SIG-M5 treated with dmso at 0.1 percent for 504 hours (cell line): ENCODE results near the gene SYTL3.
"Not testable (repeated sequence)": the region's sequence is repeated elsewhere in the genome, so short reads cannot be mapped to it uniquely, and the experiment has no call there.

ENCODE experiments used
- DNase-seq: peaks from one replicate; lab custom pipeline; 2025; ENCODE audit not compliant: unreplicated experiment; lab: John Stamatoyannopoulos, UW

The SYTL3 gene

GRCh38 chr6:158621694-158622544, 27.9 kb upstream of the SYTL3 start:
- no peak for DNase-seq

DNA sequence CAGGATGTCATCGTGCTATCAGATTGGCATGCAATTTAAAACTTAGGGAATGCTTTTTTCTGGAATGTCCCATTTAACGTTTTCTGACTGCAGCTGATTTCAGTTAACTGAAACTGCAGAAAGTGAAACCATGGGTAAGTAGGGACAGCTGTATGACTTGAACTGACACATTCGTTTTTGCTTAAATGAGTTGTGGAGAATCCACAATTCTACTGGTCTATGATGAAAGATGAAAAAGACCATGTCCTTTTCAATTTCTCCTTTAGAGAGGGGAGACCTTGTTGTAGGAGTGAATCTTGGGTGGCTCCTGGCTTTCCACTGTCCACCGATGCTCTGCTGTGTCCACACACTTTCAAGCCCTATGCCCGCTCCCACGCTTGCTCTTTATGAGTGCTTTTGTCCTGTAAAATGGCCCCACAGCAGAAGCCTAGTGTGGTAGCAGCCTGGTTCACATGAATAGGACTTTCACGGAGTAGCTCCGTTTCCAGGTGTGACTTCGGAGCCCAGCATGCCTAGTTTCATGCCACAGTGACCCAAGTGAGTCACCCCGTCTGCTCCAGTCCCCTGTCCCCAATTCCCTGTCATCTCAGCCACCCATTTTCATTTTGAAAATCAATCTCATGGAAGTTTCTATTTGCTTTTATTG, 27.2 kb upstream of the SYTL3 start:
- no peak for DNase-seq

- DNase-seq: no peak
These were observed 24.9 kb upstream of the SYTL3 start for GRCh38 chr6:158624684-158625682.

DNA sequence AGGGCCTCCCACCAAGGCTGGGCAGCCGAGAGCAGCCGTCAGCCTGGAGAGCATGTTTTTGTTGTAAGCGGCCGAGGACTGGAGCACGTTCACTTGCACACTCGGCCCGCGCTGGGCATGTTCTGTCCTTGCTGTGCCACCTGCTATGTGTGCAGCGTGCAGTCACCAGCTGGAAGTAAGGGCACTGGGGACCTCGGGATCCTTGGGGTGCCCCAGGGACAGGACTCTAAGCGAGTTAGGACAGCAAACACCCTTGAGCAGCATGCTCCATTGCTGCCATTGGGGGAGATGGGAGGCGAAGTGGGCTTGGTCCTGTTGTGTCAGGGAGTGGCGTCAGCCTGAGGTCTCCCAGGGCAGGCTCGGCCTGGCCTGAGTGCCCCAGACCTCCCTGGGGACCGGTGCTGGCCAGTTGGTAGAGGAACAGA, 24.0 kb upstream of the SYTL3 start:
- no peak for DNase-seq

GRCh38 chr6:158626360-158627167, 23.3 kb upstream of the SYTL3 start:
- DNase-seq: no peak

DNA sequence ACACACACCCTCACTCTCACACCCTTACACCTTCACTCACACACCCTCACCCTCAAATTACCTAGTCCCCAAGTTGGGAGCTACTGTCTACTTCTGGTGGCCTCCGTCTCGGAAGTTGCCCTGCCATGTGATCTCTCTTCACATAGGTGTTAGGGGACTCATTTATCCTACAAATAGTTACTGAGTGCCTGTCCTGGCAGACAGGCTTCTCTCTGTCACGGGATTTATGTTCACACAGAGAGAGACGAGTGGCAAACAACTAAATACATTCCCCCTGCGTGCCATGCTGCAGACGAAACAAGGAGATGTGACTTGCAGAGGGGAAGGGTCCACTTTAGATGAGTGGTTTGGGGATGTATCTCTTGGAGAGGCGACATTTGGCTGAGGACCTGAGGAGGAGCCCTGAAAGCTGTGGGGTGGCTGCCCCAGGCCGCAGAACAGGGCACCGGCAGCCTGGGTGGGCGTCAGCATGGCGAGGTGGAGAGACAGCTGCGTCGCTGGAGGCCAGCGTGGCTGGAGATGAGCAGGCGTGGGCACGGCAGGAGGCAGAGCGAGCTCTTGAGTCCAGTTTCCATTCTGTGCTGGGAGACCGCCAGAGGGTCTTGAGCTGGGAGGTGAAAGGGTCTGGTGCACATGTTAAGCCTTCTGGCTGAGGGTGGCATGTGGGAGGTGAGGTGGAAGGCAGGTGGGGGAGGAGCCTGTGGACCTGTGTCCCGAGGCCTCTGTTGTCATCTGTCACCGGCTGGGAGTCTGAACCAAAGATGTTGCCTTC, 22.5 kb upstream of the SYTL3 start:
- DNase-seq: no peak

DNA sequence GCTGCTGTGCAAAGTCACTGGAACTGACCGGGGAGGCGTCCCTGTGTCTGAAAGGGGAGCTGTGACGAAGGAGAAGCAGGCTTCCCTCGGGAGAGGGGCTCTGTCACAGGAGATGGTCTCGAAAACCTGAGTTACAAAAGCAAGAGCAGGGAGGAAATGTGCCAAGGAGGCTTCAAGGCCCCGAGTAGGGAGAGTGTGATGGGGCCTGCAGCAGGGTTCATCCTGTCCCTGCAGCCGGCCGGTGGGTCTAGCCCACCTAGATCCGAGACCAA, 22.0 kb upstream of the SYTL3 start:
- no peak for DNase-seq

- DNase-seq: no peak
These were observed 21.3 kb upstream of the SYTL3 start for GRCh38 chr6:158628542-158628941.

DNA sequence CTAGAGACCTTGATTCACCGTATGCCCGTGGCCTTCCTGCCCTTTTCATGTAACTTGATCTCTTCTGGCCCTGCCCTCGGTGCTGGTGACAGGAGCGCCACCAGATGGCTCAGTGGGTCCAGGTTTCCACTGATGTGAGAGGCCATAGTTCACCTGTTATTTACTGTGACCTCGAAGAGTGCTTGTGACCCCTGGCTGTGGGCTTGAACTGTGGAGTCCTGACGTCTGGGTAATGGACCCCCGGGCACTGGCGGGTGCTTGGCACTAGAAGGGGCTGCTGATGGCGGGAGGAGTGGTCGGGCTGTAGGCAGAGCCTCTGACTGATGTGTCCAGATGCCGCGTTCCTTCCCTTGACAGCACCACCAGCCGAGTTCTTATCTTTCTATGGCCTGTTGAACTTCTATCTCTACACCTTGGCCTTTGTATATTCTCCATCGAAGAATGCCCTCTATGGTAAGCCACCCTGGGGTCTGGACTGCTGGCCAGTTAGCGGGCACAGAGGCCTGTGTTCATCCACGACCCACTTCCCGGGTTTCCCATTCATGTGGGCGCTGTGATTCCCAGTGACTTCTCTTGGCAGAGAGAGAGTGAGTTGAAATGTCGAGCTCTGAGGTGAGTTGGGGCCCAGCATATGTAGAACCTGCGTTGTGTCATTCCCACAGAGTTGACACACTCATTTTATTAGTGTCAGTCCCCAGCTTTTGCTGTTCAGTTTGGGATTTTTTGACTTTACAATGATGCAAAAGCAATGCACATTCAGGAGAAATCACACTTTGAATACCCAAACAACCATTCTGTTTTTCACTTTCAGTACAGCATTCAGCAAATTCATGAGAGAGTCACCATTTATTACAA, 20.3 kb upstream of the SYTL3 start:
- DNase-seq: no peak

DNA sequence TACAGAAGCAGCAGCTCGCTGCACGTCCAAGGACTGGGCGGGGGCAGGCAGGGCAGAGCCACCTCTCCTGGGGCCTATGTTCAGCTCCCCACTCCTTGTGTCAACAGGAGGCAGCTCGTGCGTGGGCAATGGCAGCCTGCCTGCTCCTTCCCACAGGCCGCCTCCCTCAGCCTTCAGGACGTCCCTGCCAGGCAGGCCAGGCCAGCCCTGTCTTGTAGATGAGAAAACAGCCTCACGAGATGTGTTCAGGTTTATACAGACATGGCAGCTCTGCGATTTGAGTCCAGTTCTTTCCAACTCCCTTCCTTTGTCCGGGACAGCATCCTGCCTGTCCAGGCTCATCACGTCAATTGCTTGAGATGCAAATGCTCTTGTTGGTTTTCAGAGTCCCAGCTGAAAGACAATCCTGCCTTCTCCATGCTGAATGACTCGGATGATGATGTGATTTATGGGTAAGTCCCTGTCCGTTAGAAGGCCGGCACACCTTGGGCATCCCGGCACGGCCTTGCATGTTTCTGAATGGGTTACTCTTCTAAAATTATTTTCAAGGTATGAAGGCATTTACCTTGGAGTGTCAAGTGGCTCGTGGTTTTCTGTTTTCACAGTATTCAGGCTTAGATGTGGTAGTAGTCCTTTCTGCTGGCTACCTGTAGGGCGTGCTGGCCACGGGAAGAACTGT, 18.8 kb upstream of the SYTL3 start:
- no peak for DNase-seq

DNA sequence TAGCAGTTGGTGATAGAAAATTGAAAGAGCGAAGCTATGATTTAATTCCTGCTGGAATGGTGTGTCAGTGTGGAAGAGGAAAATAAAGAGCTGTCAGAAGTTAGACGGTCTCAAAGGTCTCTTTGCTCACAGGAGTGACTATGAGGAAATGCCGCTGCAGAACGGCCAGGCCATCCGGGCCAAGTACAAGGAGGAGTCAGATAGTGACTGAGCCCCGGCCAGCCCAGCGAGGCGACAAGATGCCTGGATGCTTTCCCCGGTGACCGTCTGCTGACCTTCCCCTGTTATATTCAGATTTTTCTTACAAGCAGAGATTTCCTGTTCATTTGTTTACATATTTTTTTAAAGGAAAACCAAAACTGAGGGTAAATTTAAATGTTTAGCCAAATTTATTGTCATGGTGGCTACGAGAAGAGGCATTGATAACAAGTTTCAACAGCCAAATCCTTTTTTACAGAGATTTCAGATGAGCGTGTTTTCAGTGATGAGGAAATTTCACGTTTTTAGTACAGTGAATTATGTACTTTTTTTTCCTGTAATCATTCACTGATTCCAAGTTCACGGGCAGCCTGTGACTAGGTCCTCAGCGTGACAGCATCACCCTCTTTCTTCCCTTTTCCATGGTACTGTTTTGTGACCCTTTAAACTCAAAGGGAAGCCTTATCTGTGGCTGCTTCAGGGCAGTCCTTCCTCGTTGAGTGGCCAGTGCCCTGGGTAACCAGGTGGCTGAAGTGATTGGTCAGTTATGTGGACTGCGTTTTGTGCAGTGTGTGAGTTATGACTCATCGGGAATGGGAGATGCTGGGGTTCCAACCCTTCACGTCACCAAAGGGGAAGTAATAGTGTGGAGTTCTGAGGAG, 17.9 kb upstream of the SYTL3 start:
- no peak for DNase-seq

DNA sequence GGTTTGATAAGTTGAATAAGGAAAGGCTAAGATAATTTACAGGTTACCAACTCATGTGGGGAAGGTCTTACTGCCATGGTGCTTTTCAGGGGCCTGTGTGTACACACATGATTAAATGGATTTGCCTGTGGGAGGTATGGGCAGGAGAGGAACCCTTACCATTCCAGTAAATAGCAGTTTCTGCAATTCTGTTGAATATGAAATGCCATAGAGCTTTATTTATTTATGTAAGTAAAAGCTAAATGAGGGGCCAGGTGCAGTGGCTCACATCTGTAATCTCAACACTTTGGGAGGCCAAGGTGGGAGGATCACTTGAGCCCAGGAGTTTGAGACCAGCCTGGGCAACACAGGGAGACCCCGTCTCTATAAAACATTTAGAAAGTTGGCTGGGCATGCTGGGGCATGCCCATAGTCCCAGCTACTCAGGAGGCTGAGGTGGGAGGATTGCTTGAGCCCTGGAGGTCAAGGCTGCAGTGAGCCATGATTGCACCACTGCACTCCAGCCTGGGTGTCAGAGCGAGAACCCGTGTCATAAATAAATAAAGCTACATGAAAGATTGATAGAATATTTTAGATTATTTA, 17.2 kb upstream of the SYTL3 start:
- not testable (repeated sequence) for DNase-seq

GRCh38 chr6:158633127-158633526, 16.7 kb upstream of the SYTL3 start:
- DNase-seq: no peak

DNA sequence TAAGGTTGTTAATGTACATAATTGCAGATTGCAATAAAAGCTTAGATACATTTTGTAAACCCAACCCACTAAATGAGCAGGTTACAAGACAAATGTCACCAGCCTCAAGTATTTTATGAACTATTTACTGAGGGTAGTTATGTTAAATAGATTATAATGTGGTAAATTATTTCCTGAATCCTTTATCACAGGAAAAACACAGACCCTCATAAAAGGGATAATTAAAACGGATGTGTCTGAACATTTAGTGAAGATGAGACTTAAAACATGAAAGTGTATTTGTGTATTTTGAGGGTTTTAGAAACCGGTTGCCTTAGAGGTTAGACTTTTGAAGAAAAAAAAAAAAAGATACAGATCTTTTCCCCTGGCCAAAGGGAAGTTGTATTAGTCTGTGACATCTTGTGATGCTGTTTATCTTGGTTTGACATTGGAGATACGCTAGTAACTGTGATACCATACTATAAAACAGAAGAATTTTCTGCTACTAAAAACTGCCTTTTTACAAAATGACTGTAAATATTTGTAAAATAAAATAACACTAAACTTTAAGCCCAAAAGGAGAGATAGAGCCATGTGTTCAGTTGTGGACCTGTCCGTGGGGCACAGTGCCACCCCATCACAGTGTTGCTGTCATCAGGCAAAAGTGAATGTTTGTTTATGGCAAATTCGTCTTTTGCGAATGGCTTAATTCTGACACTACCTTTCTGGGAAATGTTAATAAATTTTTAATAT, 15.0 kb upstream of the SYTL3 start:
- no peak for DNase-seq

DNA sequence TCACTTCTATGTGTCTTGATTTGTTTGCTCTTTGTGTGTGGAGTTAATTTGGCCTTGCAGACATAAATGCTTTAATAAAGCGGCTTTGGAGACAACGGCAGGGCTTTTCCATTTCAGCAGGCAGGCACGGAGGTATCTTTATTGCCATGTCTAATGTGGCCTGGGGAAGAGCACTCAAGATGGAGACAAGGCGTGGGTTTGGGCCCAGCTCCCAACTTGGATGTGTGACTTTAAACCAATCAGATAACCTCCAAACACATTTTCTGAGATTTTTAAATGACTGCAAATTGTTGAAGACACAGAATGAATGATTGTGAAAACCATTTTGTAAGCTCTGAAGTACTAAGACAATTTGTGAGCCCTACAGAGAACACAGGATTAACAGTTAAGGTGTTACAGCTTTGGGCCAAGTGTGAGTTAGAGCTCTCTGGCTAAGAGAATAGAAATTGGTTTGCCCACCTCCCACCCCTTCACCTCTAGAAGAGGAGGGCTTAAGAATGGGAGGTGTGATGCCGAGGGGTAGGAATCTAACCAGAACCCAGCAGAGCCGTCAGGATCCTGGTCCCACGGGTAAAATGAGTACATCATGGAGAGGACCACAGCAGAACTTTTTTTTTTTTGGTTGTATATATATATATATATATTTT, 14.3 kb upstream of the SYTL3 start:
- DNase-seq: no peak

- no peak for DNase-seq
These were observed 13.1 kb upstream of the SYTL3 start for GRCh38 chr6:158636778-158637177.
